Tibial artery (tissue), 4 donors: ENCODE results near the gene PCARE.
"Not testable (repeated sequence)": the region's sequence is repeated elsewhere in the genome, so short reads cannot be mapped to it uniquely, and the experiment has no call there.

ENCODE experiments used
- DNase-seq, 2 donors: peaks; one replicate each; pipeline ENCODE4 v3.0.0-alpha.2; 2019
- H3K27ac ChIP-seq, 2 donors: fragments of 200-600 bp; sonication (generic) in 1 of 2; 1 replicate in 1 of 2; 2 replicates in 1 of 2; pipeline ENCODE4 v1.5.1; 2018 to 2019; ENCODE audit warnings: mild to moderate bottlenecking in 1 of 2
- H3K27me3 ChIP-seq, 2 donors: fragments of 200-600 bp; sonication (generic) in 1 of 2; one replicate each; pipeline versions ENCODE4 v1.5.1 to v1.6.0; 2016 to 2019
- H3K36me3 ChIP-seq, 3 donors: fragments of 200-600 bp; sonication (generic) in 2 of 3; one replicate each; pipeline ENCODE4 v1.5.1; 2016 to 2019; ENCODE audit warnings: mild to moderate bottlenecking in 2 of 3
- H3K4me1 ChIP-seq, 4 donors: fragments of 200-600 bp; sonication (generic) in 2 of 4; 1 replicate in 3 of 4; 2 replicates in 1 of 4; pipeline ENCODE4 v1.5.1; 2016 to 2019
- H3K4me3 ChIP-seq, 2 donors: fragments of 200-600 bp; sonication (generic) in 1 of 2; 1 replicate in 1 of 2; 2 replicates in 1 of 2; pipeline ENCODE4 v1.5.1; 2018 to 2019; ENCODE audit warnings: mild to moderate bottlenecking in 2 of 2
- H3K9me3 ChIP-seq, 3 donors: fragments of 200-600 bp; sonication (generic) in 1 of 3; one replicate each; pipeline ENCODE4 v1.5.1; 2016 to 2019
- CTCF ChIP-seq, 2 experiments: fragments of 200-600 bp in 1 of 2; fragments of 450-650 bp in 1 of 2; IDR thresholded peaks; one replicate each; pipeline ENCODE4 v1.5.1; 2017 to 2019; ENCODE audit warnings: antibody characterized with exemption in 2 of 2, mild to moderate bottlenecking in 1 of 2, moderate library complexity in 1 of 2
- intact Hi-C: fragments of 100-400 bp; cut with DNase I; formaldehyde crosslinking; loops from one replicate; pipeline ENCODE4 v1.15.0; 2023; ENCODE audit warnings: low total_unique reads

Gene PCARE

GRCh38 chr2:29106256-29106655 is 31.9 kb upstream of the PCARE start:
- intact Hi-C loops, result no loop called here
- H3K27ac ChIP-seq, result no peak overlapping the region
- no peak for DNase-seq
- no peaks in the 10 kb centered on the region for H3K36me3 ChIP-seq
- no peak for TF ChIP-seq CTCF (IDR thresholded peaks at IDR 0.05)
- H3K27me3 ChIP-seq, result no peaks in the 10 kb centered on the region
- H3K9me3 ChIP-seq, result no peaks in the 10 kb centered on the region
- H3K4me1 ChIP-seq, result no peaks in the 10 kb centered on the region
- H3K4me3 ChIP-seq, result no peak overlapping the region

- no peak for DNase-seq
- H3K4me1 ChIP-seq, result no peaks in the 10 kb centered on the region
- no peak overlapping the region for H3K27ac ChIP-seq
- TF ChIP-seq CTCF (IDR thresholded peaks at IDR 0.05), result no peak
- intact Hi-C loops, result no loop called here
- H3K9me3 ChIP-seq, result no peaks in the 10 kb centered on the region
- H3K4me3 ChIP-seq, result no peak overlapping the region
- H3K27me3 ChIP-seq, result no peaks in the 10 kb centered on the region
- H3K36me3 ChIP-seq, result no peaks in the 10 kb centered on the region
These were observed 31.1 kb upstream of the PCARE start for GRCh38 chr2:29105375-29105774.

GRCh38 chr2:29104688-29105087 is 30.4 kb upstream of the PCARE start:
- H3K27ac ChIP-seq, result no peak overlapping the region
- H3K27me3 ChIP-seq, result no peaks in the 10 kb centered on the region
- DNase-seq, result no peak
- no peaks in the 10 kb centered on the region for H3K9me3 ChIP-seq
- H3K4me3 ChIP-seq, result no peak overlapping the region
- intact Hi-C loops, result no loop called here
- H3K4me1 ChIP-seq, result no peaks in the 10 kb centered on the region
- TF ChIP-seq CTCF (IDR thresholded peaks at IDR 0.05), result no peak
- no peaks in the 10 kb centered on the region for H3K36me3 ChIP-seq

- Histone ChIP-seq H3K4me3 (no peak overlapping the region), H3K9me3 (no peaks in the 10 kb centered on the region), H3K27me3 (no peaks in the 10 kb centered on the region), H3K36me3 (no peaks in the 10 kb centered on the region), H3K27ac (no peak overlapping the region), H3K4me1 (no peaks in the 10 kb centered on the region)
- no peak for TF ChIP-seq CTCF (IDR thresholded peaks at IDR 0.05)
- intact Hi-C loops, result no loop called here
- no peak for DNase-seq
These were observed 26.2 kb upstream of the PCARE start for GRCh38 chr2:29100564-29100963.

- Histone ChIP-seq H3K27me3 (no peaks in the 10 kb centered on the region), H3K4me1 (no peaks in the 10 kb centered on the region), H3K36me3 (no peaks in the 10 kb centered on the region), H3K4me3 (no peak overlapping the region), H3K27ac (no peak overlapping the region), H3K9me3 (no peaks in the 10 kb centered on the region)
- no peak for TF ChIP-seq CTCF (IDR thresholded peaks at IDR 0.05)
- intact Hi-C loops, result no loop called here
- no peak for DNase-seq
These were observed 23.2 kb upstream of the PCARE start for GRCh38 chr2:29097569-29097968.

GRCh38 chr2:29096969-29097368 is 22.6 kb upstream of the PCARE start:
- Histone ChIP-seq H3K9me3 (no peaks in the 10 kb centered on the region), H3K27me3 (no peaks in the 10 kb centered on the region), H3K4me3 (no peak overlapping the region), H3K27ac (no peak overlapping the region), H3K36me3 (no peaks in the 10 kb centered on the region), H3K4me1 (no peaks in the 10 kb centered on the region)
- no peak for DNase-seq
- no peak for TF ChIP-seq CTCF (IDR thresholded peaks at IDR 0.05)
- intact Hi-C loops, result no loop called here

- intact Hi-C loops, H3K36me3 ChIP-seq, DNase-seq, H3K27me3 ChIP-seq, H3K4me3 ChIP-seq, H3K9me3 ChIP-seq, H3K4me1 ChIP-seq, H3K27ac ChIP-seq: not testable (repeated sequence)
These were observed 16.0 kb upstream of the PCARE start for GRCh38 chr2:29090311-29090710.
